HG03025 (cell line): Measurements from ENCODE around the gene HBE1.
"Not testable (repeated sequence)": the region's sequence is repeated elsewhere in the genome, so short reads cannot be mapped to it uniquely, and the experiment has no call there.

Experiments used
- ATAC-seq: cut with Tn5 transposase; IDR thresholded peaks from one replicate; pipeline ENCODE4 v1.9.1; 2021; ENCODE audit warnings: mild to moderate bottlenecking, moderate library complexity; ENCODE audit not compliant: unreplicated experiment, low FRiP score

HBE1 gene

GRCh38 chr11:5254646-5255413 is 14.9 kb downstream of the HBE1 start, which contains the start of gene HBG2:
HBG2 (minus strand) TSS chr11:5254781; CDS start chr11:5254728, 53 bp downstream.
- not testable (repeated sequence) for ATAC-seq

DNA sequence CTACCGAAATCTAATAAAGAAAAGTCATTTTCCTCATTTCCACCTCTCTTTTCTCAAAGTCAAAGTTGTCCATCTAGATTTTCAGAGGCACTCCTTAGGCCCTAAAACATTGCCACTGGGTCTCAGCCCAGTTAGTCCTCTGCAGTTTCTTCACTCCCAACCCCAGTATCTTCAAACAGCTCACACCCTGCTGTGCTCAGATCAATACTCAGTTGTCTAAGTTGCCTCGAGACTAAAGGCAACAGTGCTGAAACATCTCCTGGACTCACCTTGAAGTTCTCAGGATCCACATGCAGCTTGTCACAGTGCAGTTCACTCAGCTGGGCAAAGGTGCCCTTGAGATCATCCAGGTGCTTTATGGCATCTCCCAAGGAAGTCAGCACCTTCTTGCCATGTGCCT is 15.7 kb downstream of the HBE1 start:
- not testable (repeated sequence) for ATAC-seq

GRCh38 chr11:5253440-5253839 is 16.3 kb downstream of the HBE1 start:
- not testable (repeated sequence) for ATAC-seq

- no peak for ATAC-seq
These were observed 16.9 kb downstream of the HBE1 start for GRCh38 chr11:5252919-5253265.

GRCh38 chr11:5252192-5252918 is 17.4 kb downstream of the HBE1 start:
- ATAC-seq = no peak

- no peak for ATAC-seq
These were observed 18.0 kb downstream of the HBE1 start for GRCh38 chr11:5251746-5252145.

- no peak for ATAC-seq
These were observed 19.1 kb downstream of the HBE1 start for GRCh38 chr11:5250543-5251204.

- ATAC-seq = not testable (repeated sequence)
These were observed 19.8 kb downstream of the HBE1 start, which contains the start of gene HBG1 for GRCh38 chr11:5249807-5250396. HBG1 (minus strand) TSS chr11:5249857; CDS start chr11:5249804, 53 bp downstream.

DNA sequence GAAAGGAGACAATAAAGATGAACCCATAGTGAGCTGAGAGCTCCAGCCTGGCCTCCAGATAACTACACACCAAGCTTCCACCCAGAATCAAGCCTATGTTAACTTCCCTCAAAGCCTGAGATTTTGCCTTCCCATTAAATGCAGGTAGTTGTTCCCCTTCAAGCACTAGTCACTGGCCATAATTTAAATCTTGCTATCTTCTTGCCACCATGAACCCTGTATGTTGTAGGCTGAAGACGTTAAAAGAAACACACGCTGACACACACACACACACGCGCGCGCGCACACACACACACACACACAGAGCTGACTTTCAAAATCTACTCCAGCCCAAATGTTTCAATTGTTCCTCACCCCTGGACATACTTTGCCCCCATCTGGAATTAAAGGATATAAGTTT is 21.2 kb downstream of the HBE1 start:
- ATAC-seq = not testable (repeated sequence)

- no peak for ATAC-seq
These were observed 22.1 kb downstream of the HBE1 start for GRCh38 chr11:5247472-5248192.

- ATAC-seq = no peak
These were observed 22.8 kb downstream of the HBE1 start for GRCh38 chr11:5246772-5247471.

GRCh38 chr11:5245155-5245554 is 24.6 kb downstream of the HBE1 start:
- no peak for ATAC-seq

DNA sequence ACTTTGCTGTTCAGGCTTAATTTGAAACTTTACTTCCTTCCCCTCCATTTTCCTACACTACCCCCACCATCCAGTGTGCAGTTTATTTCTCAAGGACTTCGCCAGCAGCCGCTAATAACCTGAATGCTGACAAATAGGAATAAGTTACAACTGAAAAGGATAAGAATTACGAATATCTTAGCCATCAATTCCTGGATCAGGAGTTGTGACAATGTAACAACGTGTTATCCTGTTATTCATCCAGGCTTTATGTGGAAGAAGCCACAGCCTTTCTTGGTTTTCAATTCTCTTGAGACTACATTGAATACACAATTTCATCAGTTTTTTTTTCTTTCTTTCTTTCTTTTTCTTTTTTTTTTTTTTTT is 25.9 kb downstream of the HBE1 start:
- ATAC-seq = no peak

GRCh38 chr11:5242933-5243815 is 26.6 kb downstream of the HBE1 start:
- peak; percentile 63 for ATAC-seq

GRCh38 chr11:5242208-5242607 is 27.5 kb downstream of the HBE1 start:
- no peak for ATAC-seq

- ATAC-seq = no peak
These were observed 28.3 kb downstream of the HBE1 start for GRCh38 chr11:5241458-5241857.

- ATAC-seq = no peak
These were observed 29.3 kb downstream of the HBE1 start for GRCh38 chr11:5240458-5240857.

DNA sequence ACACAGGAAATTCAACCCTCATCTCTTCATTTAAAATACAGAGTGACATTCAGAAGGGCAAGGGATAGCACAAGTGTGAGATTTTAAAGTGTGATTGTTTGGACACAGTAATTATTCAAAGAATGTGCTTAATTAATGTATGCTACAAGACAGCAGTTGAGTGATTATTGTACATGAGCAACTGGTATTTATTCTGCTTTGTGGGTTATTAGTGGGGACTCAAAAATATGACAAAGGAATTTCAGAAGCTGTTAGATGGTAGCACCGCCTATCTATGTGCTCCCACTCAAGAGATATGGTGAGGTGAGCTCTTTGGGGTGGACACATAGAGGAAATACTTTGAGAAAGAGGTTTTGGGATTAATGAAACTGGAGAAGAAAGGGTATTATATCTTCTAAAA is 29.7 kb downstream of the HBE1 start:
- no peak for ATAC-seq

GRCh38 chr11:5239046-5239445 is 30.7 kb downstream of the HBE1 start:
- ATAC-seq = no peak
